Coronary artery (tissue), 2 donors: ENCODE data around the gene FEV.

Experiments
- DNase-seq: peaks from one replicate; pipeline ENCODE4 v3.0.0-alpha.2; 2017; ENCODE audit warnings: low spot score
- H3K27ac ChIP-seq, 2 donors: fragments of 200-600 bp; sonication (generic); one replicate each; pipeline ENCODE4 v1.5.1; 2016 to 2019
- H3K4me3 ChIP-seq: fragments of 200-600 bp; sonication (generic); 2 replicates; pipeline ENCODE4 v1.5.1; 2016; ENCODE audit warnings: mild to moderate bottlenecking, moderate library complexity
- TF ChIP-seq, protein P1 (sequence below): fragments of 200-600 bp; sonication (generic); IDR thresholded peaks from one replicate; pipeline ENCODE4 v1.5.1; 2019; ENCODE audit warnings: antibody characterized with exemption

FEV gene

GRCh38 chr2:219028141-219028540 lies 43.2 kb upstream of the FEV start:
- TF ChIP-seq, protein P1, sequence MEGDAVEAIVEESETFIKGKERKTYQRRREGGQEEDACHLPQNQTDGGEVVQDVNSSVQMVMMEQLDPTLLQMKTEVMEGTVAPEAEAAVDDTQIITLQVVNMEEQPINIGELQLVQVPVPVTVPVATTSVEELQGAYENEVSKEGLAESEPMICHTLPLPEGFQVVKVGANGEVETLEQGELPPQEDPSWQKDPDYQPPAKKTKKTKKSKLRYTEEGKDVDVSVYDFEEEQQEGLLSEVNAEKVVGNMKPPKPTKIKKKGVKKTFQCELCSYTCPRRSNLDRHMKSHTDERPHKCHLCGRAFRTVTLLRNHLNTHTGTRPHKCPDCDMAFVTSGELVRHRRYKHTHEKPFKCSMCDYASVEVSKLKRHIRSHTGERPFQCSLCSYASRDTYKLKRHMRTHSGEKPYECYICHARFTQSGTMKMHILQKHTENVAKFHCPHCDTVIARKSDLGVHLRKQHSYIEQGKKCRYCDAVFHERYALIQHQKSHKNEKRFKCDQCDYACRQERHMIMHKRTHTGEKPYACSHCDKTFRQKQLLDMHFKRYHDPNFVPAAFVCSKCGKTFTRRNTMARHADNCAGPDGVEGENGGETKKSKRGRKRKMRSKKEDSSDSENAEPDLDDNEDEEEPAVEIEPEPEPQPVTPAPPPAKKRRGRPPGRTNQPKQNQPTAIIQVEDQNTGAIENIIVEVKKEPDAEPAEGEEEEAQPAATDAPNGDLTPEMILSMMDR = no peak
- Histone ChIP-seq H3K4me3 (no peak overlapping the region), H3K27ac (no peak overlapping the region)
- DNase-seq = no peak

DNA sequence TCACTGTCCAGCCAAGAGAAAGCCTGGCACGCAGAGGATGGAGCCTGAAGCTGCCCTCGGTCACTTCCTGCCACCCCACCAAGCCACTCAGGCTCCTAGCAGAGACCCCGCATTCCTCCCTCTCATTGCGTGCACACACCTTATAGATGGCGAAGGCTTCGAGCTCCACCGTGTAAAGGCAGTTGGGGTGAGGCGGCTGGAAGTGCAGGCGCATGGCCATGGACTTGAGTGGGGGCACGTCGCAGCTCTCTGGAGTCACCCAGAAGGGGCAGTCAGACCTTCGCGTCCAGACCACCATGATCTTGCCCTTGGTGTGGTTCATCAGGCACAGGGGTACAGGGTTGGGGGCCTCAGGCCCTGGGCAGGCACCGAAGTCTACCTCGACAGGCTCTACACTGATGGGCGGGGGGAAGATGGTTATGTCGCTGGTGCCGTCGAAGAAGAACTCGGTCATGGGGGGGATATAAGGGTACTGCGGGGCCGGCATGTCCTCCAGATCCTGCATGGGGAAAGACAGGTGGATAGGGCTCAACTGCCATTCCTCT lies 42.6 kb upstream of the FEV start:
- TF ChIP-seq, protein P1 = no peak
- no peak for DNase-seq
- H3K4me3 ChIP-seq = no peak overlapping the region
- no peak overlapping the region for H3K27ac ChIP-seq

- Histone ChIP-seq H3K27ac (no peak overlapping the region), H3K4me3 (no peak overlapping the region)
- TF ChIP-seq, protein P1 = no peak
- no peak for DNase-seq
Observed at GRCh38 chr2:219026946-219027345, 42.0 kb upstream of the FEV start.

DNA sequence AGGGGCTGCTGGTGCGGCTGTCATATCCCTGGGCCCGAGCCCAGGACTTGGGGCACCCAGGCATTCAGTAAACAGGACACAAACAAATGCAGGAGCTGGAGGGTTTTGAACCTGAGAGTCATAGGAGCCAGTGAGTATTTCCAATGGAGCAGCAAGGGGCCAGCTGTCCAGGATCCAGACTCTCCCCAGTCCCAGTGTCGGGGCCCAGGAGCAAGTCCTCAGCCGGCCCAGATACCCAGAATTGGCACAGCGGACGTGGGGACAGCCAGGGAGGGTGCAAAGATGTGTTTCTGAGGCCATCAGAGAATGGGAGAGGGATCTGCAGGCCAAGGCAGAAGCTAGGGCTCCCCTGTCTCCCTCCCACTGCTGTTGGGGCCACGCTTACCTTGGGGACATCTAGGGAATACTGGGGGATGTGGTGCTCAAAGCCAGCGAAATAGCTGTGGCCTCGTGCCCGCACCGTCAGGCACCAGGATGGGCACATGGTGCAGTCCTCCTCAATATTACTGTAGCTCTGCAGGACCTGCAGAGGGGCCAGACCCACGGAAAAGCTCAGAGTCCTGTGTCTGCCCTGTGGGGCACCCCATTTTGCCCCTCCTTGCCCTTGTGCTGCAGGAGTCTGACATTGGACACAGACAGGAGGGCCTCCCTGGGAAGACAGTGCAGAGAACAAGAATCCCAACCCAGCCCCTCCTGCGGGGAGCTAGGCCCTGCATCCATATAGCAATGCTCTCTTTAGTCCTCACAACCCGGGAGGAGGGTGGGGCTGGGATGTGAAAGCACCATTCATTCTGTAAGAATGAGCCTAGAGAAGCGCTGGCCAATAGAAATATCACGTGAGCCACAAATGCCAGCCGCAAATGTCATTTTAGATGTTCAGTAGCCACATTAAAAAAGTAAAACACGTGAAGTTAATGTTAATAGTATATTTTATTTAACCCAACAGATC lies 40.9 kb upstream of the FEV start:
- DNase-seq = no peak
- TF ChIP-seq, protein P1 = no peak
- no peak overlapping the region for H3K4me3 ChIP-seq
- no peak overlapping the region for H3K27ac ChIP-seq

GRCh38 chr2:219024059-219024458 lies 39.1 kb upstream of the FEV start:
- no peak for DNase-seq
- Histone ChIP-seq H3K4me3 (no peak overlapping the region), H3K27ac (no peak overlapping the region)
- TF ChIP-seq, protein P1 = no peak

- TF ChIP-seq, protein P1 = no peak
- no peak overlapping the region for H3K27ac ChIP-seq
Observed at GRCh38 chr2:219023045-219023605, 38.1 kb upstream of the FEV start.

More at GRCh38 chr2:219023045-219023605, 38.1 kb upstream of the FEV start:
- H3K4me3 ChIP-seq = no peak overlapping the region
- no peak for DNase-seq
